Activated CD4-positive, alpha-beta T cell treated with anti-CD3 and anti-CD28 coated beads for 4 hours (primary cell): ENCODE data around the gene PLAC9.
A peak's percentile ranks its signal among the peaks of the same experiment; 100 is the strongest.
"Not testable (repeated sequence)": the region's sequence is repeated elsewhere in the genome, so short reads cannot be mapped to it uniquely, and the experiment has no call there.

ENCODE experiments used
- DNase-seq, 2 donors: peaks; one replicate each; pipeline ENCODE4 v3.0.0-alpha.2; 2020

The PLAC9 gene

GRCh38 chr10:80140251-80140650 is 7.7 kb downstream of the PLAC9 start:
- DNase-seq: no peak

GRCh38 chr10:80141696-80142460 is 9.3 kb downstream of the PLAC9 start:
- DNase-seq: no peak

GRCh38 chr10:80144067-80144695 is 11.7 kb downstream of the PLAC9 start:
- peak; percentile 11 to 15 for DNase-seq

DNA sequence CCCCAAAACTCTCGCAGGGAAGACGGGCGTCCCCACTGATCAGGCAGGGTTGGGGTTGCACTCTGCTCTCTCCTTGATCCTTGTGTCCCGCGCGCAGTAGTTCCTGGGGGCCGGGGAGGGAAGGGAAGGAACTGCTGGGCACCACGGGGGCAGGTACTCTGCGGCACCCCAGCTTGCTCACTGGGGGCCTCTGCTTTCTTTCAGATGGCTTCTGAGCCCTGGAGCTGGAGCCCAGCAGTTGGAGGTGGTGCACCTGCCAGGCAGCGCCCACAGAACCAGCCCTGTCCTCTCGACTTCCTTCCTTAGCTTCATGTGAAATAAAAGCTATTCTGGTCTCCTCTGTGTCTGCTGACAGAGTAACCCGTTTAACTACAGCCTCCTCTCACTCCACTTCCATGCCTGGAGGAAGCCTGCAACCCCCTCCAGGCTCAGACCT is 12.2 kb downstream of the PLAC9 start:
- no peak for DNase-seq

DNA sequence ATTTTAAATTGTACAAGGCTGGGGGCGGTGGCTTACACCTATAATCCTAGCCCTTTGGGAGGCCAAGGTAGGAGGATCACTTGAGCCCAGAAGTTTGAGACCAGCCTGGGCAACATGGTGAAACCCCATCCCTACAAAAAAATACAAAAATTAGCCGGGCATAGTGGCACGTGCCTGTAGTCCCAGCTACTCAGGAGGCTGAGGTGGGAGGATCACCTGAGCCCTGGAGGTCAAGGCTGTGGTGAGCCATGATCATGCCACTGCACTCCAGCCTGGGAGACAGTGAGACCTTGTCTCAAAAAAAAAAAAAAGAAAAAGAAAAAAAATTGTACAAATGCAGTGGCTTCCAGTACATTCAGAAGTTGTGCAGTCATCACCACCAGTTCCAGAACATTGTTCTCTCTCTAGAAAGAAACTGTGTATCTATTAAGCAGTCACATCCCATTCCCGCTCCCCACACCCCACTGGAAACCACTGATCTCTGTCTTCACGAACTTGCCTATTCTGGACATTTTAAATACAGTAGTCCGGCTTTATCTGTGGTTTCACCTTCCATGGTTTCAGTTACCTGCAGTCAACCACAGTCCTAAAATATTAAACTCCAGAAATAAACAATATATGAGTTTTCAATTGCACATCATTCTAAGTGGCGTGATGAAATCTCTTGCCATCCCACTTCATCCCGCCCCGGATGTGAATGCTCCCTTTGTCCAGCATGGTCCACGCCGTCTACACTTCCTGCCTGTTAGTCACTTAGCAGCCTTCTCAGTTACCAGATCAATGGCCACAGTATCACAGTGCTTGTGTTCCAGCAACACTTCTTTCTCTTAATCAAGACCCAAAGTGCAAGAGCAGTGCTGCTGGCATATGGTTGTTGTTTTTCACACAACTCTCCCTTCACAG is 13.1 kb downstream of the PLAC9 start:
- not testable (repeated sequence) for DNase-seq

DNA sequence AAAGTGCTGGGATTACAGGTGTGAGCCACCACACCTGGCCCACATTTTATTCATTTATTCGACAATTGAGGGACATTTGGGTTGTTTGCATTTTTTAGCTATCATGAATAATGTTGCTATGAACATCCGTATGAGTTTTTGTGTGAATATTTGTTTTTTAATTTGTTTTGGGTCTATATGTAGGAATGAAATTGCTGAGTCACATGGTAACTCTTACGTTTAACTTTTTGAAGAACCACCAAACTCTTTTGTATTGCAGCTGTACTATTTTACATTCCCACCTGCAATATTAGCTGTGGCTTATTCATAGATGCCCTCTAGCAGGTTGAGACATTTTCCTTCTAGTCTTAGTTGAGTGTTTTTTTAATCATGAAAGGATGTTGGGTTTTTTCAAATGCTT is 14.4 kb downstream of the PLAC9 start:
- DNase-seq: no peak

DNA sequence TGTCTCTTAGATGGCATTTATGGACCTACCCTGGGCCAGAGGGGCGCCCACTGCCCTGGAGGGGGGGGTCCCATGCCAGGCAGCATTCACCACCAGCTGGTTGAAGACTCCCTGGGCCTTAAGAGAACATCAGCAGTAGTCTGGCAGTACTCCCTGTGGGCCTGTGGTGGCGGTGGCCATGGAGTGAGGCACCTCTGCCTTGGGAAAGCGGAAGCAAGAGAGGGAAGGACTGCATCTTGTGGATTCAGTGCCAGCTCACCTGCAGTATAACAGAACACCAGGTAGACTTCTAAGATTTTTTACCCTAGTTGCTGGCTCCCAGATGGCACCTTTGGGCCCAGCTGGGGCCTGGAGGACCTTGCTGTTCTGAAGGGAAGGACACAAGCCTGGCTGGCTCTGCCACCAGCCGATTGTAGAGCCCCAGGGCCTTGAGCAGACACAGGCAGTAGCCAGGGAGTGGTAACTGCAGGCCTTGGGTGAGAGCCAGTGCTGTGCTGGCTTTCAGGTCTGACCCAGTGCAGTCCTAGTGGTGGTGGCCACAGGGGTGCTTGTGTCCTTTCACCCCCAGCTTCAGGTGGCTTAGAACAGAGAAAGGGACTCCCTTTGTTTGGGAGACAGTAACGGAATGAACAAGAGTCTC is 15.8 kb downstream of the PLAC9 start:
- DNase-seq: no peak

GRCh38 chr10:80149123-80149522 is 16.6 kb downstream of the PLAC9 start:
- DNase-seq: no peak

DNA sequence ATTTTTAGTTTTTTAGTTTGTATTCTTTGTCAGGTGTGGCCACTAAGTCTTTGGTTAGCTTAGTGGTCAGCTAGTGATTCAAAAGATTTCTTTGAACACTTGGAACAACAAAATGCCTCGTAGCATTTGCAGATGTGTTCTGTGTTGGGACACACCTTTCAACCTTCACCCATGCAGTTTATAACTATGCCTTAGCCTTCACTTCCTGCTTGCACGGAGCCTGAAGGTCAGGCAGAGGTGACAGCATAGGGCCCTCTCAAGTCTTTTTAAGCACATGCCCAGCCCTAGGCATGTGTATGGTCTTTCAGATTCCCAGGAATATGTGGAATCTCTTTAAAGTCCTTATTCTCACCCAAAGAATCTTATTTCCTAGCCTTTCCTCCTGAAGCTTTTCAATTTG is 17.6 kb downstream of the PLAC9 start:
- no peak for DNase-seq

DNA sequence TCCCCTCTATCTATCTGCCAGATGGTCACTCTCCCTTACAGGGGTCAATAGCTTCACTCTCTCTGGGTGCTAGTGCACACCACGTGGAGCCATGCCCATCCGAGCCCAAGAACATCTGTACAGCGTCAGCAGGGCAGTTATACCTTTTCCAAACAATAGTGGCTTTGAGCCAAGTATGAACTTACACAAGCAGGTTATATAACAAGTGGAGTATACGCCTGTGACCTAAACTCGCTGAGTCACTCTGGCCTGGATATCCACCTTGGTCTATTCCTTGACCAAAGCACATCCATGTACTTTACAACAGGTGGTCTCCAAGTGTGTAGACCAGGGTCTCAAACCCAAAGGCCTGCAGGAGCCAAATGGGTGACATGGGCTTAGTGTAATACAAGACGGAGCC is 20.3 kb downstream of the PLAC9 start:
- DNase-seq: no peak

- no peak for DNase-seq
Observed at GRCh38 chr10:80153460-80153859, 20.9 kb downstream of the PLAC9 start.

- no peak for DNase-seq
Observed at GRCh38 chr10:80154626-80154977, 22.1 kb downstream of the PLAC9 start.

DNA sequence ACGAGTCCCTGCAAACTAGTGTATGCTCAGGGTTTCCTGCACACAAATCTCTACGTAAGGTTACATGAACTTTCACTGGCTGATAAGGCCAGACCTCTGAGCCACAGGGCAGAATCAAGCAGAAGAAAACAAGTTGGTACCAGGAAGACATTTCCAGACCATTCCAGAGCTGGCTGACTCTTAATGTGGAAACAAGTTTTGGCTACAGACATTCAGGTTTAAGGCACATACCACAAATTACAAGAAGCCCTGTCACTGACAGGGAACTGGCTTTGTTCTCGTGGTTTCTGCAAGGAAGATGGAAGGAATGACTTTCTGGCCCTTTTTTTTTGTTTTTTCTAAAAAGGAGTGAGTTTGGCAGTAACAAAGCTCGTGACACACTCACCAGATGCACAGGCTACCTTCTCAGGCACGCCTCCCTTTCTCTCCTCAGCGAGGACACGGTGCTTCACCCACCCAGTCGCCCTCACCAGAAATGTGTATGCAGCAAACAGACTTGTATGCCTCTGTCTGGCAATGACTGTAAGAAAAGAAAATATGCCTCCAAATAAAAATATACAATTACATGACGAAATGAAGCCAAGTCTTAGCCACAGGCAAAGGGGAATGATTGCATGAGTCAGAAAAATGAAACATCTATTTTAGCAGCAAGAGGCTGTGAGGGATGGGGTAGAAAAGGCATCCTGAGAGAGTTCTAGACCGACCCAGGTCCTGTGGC is 22.6 kb downstream of the PLAC9 start:
- no peak for DNase-seq

DNA sequence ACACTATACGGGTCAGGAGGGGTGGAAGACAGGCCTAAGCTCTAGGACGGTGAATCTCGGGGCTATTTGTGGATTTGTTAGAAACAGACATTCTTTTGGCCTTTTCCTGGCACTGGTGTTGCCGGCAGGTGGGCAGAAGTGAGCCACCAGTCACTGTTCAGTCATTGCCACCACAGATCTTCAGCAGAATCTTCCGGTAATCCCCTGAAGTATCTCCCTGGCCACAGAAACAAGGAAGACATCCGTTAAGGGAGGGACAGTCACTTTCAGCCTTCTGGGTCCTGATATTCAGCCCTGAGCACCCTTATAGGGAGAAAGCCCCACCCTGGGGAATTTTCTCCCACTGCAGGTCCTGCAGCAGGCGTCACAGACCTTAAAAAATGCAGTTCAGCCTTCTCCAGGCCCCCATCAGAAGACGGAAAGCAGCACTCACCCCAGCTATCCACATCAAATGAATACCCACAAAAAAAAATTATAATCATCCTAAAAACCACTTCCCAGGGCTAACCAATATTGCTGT is 23.2 kb downstream of the PLAC9 start:
- DNase-seq: no peak

DNA sequence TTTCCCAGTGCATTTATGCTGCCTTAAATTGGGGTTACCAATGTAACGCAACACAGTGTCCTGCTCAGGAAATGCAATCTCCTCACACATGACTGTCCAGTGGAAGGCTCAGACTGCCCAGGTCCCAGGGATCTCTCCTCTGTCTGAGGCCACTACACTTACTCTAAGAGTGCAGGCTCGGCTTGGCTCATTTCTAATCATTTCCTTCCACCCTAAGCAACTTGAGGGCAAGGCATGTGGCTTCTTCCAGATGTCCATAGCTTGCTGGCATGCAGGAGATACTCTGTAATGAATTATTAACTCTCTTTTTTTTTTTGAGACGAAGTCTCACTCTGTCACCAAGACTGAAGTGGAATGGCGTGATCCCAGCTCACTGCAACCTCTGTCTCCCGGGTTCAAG is 23.7 kb downstream of the PLAC9 start:
- DNase-seq: no peak

- DNase-seq: no peak
Observed at GRCh38 chr10:80157561-80157960, 25.0 kb downstream of the PLAC9 start.

DNA sequence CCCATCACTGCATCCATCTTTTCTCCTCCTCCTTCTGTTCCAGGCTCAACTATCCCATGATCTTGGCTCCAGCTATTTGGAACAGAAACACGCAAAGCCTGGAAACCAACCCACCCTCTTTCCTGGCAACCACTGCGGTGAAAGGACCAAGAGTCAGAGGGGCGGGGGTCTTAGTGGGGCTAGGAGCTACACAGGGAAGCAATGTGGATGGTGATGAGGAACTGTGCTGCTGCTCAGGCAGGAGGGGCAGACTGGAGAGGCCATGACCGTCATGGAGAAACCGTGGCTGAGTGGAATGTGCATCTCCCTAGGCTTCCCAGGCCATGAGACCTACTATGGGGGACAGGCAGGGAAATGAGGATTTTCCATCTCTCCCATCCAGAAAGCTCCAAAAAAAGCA is 25.6 kb downstream of the PLAC9 start:
- no peak for DNase-seq

DNA sequence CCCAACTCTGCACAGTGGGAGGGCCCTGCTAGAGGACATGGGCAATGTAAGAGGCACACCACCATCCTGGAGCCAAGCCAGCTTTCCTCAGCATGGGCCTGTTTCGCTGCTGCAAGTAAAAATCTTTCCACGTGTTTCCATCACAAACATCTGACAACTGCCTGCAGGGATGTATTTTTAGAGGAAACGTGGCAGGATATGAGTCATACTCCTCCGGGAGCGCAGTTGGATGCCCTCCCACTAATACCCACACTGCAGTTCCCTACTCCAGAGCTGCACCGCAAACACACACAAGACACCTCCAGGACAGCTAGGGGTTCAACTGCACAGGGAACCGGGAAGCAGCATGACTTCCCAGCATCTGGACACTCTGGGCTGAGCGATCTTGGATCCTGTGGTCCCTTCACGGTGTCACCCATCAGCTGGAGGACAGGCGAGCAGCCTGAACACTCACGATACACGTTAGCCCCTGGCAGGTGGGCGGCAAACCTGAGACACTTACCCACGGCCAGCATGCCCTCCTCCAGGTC is 26.1 kb downstream of the PLAC9 start:
- no peak for DNase-seq

- no peak for DNase-seq
Observed at GRCh38 chr10:80159166-80159873, 26.8 kb downstream of the PLAC9 start.

GRCh38 chr10:80160361-80161320 is 28.1 kb downstream of the PLAC9 start:
- DNase-seq: no peak
